GM10248 (cell line): ENCODE results near the gene IRAG1.

Experiments
- CTCF ChIA-PET: fragments of 300-600 bp; sonication (Branson Sonifier 250); formaldehyde crosslinking; extraction: SDS; loops from one replicate; lab custom pipeline; 2021; ENCODE audit warnings: antibody characterized with exemption; lab: Yijun Ruan, JAX
- POLR2A ChIA-PET: fragments of 350-650 bp; sonication (Branson Sonifier 250); formaldehyde crosslinking; extraction: SDS; loops from one replicate; lab custom pipeline; 2020; ENCODE audit warnings: antibody characterized with exemption; lab: Yijun Ruan, JAX
- DNase-seq: peaks from one replicate; pipeline ENCODE4 v3.0.0; 2012; ENCODE audit errors: extremely low spot score
- CTCF ChIP-seq: IDR thresholded peaks from 2 replicates; pipeline ENCODE4 v1.5.1; 2012; ENCODE audit warnings: mild to moderate bottlenecking, low read depth; ENCODE audit errors: extremely low read depth, missing control alignments, control extremely low read depth

Gene IRAG1

DNA sequence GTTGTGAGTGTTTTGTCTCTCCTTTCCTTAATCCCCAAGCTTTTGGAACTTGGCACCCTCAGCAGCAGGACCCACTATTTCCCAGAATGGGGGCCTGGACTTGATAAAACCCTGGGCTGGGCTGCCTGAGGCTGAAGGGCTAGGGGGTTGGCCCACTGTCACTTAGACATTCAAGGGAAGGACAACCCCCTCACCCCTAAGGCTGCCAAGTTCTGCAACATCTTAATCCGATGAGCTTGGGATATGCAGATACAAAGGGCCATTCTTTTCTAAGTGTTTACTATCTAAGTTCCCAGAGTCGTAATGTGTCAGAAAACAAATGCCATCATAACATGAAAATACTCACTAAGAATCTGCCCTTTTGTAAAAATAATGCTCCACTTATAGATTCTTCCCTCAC, 42.9 kb downstream of the IRAG1 start:
- POLR2A ChIA-PET = no interaction called here
- TF ChIP-seq CTCF = no peak
- DNase-seq = no peak
- CTCF ChIA-PET = interaction anchor here (0.8 to 2.0 kb wide), 6 partner anchors 9 to 244 kb away, joined by 3 to 5 read pairs (median 4); no protein-coding TSS in a partner anchor

DNA sequence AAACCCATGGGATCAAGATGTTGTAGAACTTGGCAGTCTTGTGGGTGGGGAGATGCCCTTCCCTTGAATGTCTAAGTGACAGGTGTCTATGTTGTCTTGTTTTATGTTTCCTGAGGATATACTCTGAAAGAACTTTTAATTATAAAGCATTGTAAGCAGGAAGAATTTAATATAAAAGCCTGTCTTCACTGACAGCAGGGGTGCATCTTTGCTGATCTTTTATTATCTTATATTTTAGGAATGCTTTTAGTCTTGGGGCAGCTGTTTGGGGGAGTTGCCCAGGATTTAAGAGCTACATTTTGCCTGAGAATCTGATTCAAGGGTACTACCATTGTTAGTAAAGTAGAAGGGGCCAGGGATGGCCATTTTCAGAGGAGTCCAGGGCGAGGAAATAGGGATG, 43.4 kb downstream of the IRAG1 start:
- no peak for TF ChIP-seq CTCF
- CTCF ChIA-PET = interaction anchor here (0.8 to 2.0 kb wide), 4 partner anchors 8 to 244 kb away, joined by 3 to 5 read pairs (median 5); no protein-coding TSS in a partner anchor
- DNase-seq = no peak
- POLR2A ChIA-PET = no interaction called here

DNA sequence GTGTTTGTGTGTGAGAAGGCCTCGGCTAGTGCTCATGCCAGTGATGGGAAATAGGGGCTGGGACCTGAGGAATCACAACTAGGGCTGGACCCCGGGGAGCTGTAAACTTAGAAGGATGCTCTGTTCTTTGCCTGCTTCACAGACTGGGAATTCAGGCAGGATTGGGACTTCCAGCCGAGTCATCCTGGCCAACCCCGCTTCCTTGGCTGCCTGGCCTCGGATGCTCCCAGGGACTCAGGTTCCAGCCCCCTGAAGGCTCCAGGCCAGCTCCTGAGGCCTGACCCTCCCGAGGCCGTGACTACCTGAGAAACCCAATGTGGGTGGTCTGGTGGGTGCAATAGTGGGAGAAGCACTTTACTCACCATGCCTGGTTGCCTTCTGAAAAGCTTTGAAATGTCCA, 44.7 kb downstream of the IRAG1 start:
- TF ChIP-seq CTCF = no peak
- POLR2A ChIA-PET = no interaction called here
- CTCF ChIA-PET = interaction anchor here (1.0 to 2.0 kb wide), 5 partner anchors 20 to 243 kb away, joined by 3 to 6 read pairs (median 5); no protein-coding TSS in a partner anchor
- no peak for DNase-seq

- no peak for TF ChIP-seq CTCF
- CTCF ChIA-PET = interaction anchor here (0.9 to 7.4 kb wide), 11 partner anchors 8 to 241 kb away, joined by 3 to 71 read pairs (median 3); partner anchors contain the start of gene RNF141
- POLR2A ChIA-PET = no interaction called here
- no peak for DNase-seq
Observed at GRCh38 chr11:10646681-10647355, 46.7 kb downstream of the IRAG1 start.

DNA sequence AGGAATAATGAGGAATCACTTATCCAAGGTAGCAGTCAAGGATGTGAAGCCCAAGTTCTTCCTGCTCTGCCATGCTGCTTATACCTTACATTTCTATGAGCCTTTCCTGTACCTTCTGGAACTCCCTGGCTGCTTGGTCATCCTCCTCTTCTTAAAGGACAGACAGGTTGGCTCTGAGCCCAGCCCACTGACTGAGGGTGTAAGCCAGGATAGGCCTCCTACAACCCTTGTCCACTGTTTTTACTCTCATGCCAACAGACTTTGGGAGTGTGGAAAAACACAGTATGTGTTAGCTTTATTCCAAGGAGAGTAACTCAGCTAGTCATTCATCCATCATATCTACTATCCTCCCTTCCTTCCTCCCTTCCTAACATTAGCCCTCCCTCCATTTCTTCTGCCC, 47.5 kb downstream of the IRAG1 start:
- no peak for DNase-seq
- ChIA-PET CTCF (interaction anchor here (1.0 to 7.4 kb wide), 5 partner anchors 8 to 105 kb away, joined by 3 to 71 read pairs (median 10); partner anchors contain the start of gene RNF141), POLR2A (no interaction called here)
- no peak for TF ChIP-seq CTCF

DNA sequence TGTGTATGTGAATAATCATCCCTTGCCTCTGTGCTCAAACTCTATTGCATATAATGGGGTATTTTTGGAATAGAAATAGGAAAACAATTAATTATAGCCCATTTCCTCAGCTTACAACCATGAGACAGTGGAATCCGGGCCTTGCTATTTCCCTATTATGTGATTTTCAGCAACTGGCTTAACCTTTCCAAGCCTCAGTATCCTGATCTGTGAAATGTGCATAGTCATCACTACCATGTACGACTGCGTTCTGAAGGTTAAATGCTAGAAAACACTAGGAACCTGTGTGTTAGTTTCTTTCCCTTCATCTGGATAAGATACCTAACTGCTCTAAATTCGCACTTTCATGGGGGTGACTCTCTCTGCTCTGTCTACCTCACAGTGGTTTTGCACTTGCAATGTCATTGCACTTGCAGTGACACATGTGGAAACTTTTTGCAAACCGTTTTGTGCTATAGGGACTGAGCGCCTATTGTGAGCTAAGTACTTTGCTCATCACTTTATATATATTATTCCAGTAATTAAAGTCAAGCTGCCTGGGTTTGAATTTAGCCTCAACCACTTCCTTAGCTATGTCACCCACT, 48.3 kb downstream of the IRAG1 start:
- ChIA-PET CTCF (interaction anchor here (1.5 to 7.4 kb wide), 4 partner anchors 8 to 104 kb away, joined by 4 to 71 read pairs (median 12); partner anchors contain the start of gene RNF141), POLR2A (no interaction called here)
- no peak for DNase-seq
- no peak for TF ChIP-seq CTCF
